ENCODE data around the gene KLF17. TPM values are rescaled to one million over a fixed set of nuclear protein-coding genes. Genes with fewer than 3 reads are reported as not detected.

KLF17 gene

DNA sequence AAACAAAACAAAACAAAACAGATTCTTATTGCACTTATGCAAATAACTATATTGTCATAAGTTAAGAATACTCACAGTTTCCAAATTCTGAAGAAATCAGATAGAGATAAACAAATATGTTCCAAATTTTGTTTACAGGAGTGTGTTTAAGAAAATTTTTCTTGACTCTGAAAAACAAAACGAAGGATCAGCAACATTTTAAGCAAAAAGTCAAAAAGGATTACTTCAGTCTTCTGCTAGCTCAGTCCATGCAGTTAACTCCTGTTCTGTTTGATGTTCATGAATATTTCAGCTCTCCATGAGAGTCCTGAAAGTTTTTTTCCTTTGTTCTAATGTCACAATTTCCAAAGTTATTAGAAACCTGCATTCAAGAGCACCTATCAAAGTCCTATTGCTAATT, 56.0 kb downstream of the KLF17 start:
- Histone ChIP-seq H4K91ac (ENCODE audit: low read length) (no peak overlapping the region), H3K4me2 (ENCODE audit: low read length, poor library complexity, severe bottlenecking) (no peak overlapping the region), H2AFZ (ENCODE audit: low read depth, low read length) (no peak overlapping the region), H2BK15ac (ENCODE audit: low read depth, poor library complexity, severe bottlenecking) (no peak overlapping the region), H2BK5ac (ENCODE audit: low read depth, low read length, poor library complexity, severe bottlenecking) (no peak overlapping the region), H2BK12ac (ENCODE audit: low read length in 2 of 2) (no peak overlapping the region), H3K9ac (ENCODE audit: low read length) (no peak overlapping the region), H3K18ac (ENCODE audit: low read depth in 1 of 2, low read length in 2 of 2) (no peak overlapping the region), H3K4ac (ENCODE audit: low read depth in 1 of 2, low read length in 2 of 2) (no peak overlapping the region), H3K4me3 (ENCODE audit: insufficient read depth in 1 of 2, low read depth in 1 of 2, low read length in 2 of 2) (no peak overlapping the region), H4K8ac (ENCODE audit: low read length) (no peak overlapping the region), H3K4me1 (ENCODE audit: control insufficient read depth, insufficient read depth, low read depth, low read length) (no peaks in the 10 kb centered on the region), H3K79me1 (replicated peaks; ENCODE audit: low read length, poor library complexity, severe bottlenecking) (no peaks in the 10 kb centered on the region), H3K23ac (ENCODE audit: low read length in 2 of 2) (no peak overlapping the region), H3K14ac (ENCODE audit: low read length in 2 of 2) (no peak overlapping the region), H2BK120ac (ENCODE audit: low read depth, low read length) (no peak overlapping the region), H2AK5ac (ENCODE audit: low read length, severe bottlenecking) (no peak overlapping the region), H3K27ac (ENCODE audit: low read length, poor library complexity, severe bottlenecking) (no peak overlapping the region), H3K36me3 (ENCODE audit: control insufficient read depth in 1 of 2, insufficient read depth in 2 of 2, low read depth in 1 of 2, low read length in 2 of 2) (no peaks in the 10 kb centered on the region), H3K9me3 (ENCODE audit: control insufficient read depth, low read length) (peaks cover 11% of the 10 kb centered on the region), H3K27me3 (ENCODE audit: control insufficient read depth in 1 of 2, insufficient read depth in 1 of 2, low read length in 2 of 2) (no peaks in the 10 kb centered on the region)
- WGBS, result 64% methylated on average over 1 of the region's 1 CpG
- DNase-seq, result no peak

Small RNAs within 50 kb of the gene (small RNA-seq; reads per million reads assigned to genes)
- gene AL035417.1 (ENCODE audit: low read depth) (not detected), gene OOSP1P1 (ENCODE audit: low read depth) (not detected), gene RF00019 (ENCODE audit: low read depth) (not detected), gene RN7SL479P (ENCODE audit: low read depth) (not detected)

Measured in mesenchymal stem cell (in vitro differentiated cells and primary cell).